T follicular helper cell (primary cell): ENCODE data around the gene FADS2.
A peak's percentile ranks its signal among the peaks of the same experiment; 100 is the strongest.

Source experiments
- DNase-seq: peaks from one replicate; pipeline ENCODE4 v3.0.0-alpha.2; 2020; ENCODE audit warnings: low read depth

FADS2 gene

GRCh38 chr11:61887839-61888494 is 59.9 kb downstream of the FADS2 start:
- no peak for DNase-seq

- no peak for DNase-seq
These were observed 60.5 kb downstream of the FADS2 start for GRCh38 chr11:61888590-61888989.

GRCh38 chr11:61889831-61890230 is 61.7 kb downstream of the FADS2 start:
- DNase-seq: no peak

- DNase-seq: peak; percentile 14
These were observed 62.6 kb downstream of the FADS2 start for GRCh38 chr11:61890529-61891330.

GRCh38 chr11:61891331-61892084 is 63.4 kb downstream of the FADS2 start, which contains the start of gene FADS3:
FADS3 (minus strand) TSS chr11:61891545; CDS start chr11:61891381, 164 bp downstream.
- DNase-seq: peak; percentile 42

- no peak for DNase-seq
These were observed 63.9 kb downstream of the FADS2 start for GRCh38 chr11:61892085-61892370.

GRCh38 chr11:61893981-61894380 is 65.9 kb downstream of the FADS2 start:
- no peak for DNase-seq

GRCh38 chr11:61895046-61895717 is 67.1 kb downstream of the FADS2 start:
- DNase-seq: no peak

GRCh38 chr11:61895718-61896059 is 67.6 kb downstream of the FADS2 start:
- DNase-seq: no peak

- no peak for DNase-seq
These were observed 68.7 kb downstream of the FADS2 start for GRCh38 chr11:61896665-61897386.

- peak; percentile 64 for DNase-seq
These were observed 69.5 kb downstream of the FADS2 start for GRCh38 chr11:61897387-61898246.

GRCh38 chr11:61898247-61898582 is 70.1 kb downstream of the FADS2 start:
- DNase-seq: no peak

- peak; percentile 91 for DNase-seq
These were observed 71.2 kb downstream of the FADS2 start for GRCh38 chr11:61899146-61899841.

- DNase-seq: no peak
These were observed 72.2 kb downstream of the FADS2 start for GRCh38 chr11:61900251-61900650.

- DNase-seq: no peak
These were observed 73.3 kb downstream of the FADS2 start for GRCh38 chr11:61901397-61901796.

- DNase-seq: no peak
These were observed 74.2 kb downstream of the FADS2 start for GRCh38 chr11:61902313-61902712.

- DNase-seq: no peak
These were observed 75.7 kb downstream of the FADS2 start for GRCh38 chr11:61903845-61904244.

GRCh38 chr11:61904539-61905048 is 76.5 kb downstream of the FADS2 start:
- no peak for DNase-seq

GRCh38 chr11:61905067-61905696 is 77.1 kb downstream of the FADS2 start:
- no peak for DNase-seq
